ENCODE measurements around the gene YOD1.
"Not testable (repeated sequence)": the region's sequence is repeated elsewhere in the genome, so short reads cannot be mapped to it uniquely, and the experiment has no call there.

Gene YOD1

DNA sequence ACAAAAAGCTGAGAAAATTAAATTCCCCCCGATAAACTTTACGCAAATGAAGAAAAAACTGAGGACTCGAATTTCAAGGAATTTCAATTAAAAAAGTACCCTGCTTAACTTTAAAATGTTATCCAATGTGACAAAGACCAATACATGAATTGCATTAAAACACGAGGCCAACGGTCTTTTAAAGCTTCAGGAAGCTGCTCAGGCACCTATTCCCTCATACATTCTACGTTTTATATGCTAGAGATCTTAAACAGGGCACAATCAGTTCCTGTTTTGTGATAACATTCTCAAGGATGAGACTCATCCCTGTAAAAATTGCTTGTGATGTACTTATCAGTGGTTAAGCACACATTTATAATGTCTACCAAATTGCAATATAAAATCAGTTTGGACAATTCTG, 3.0 kb downstream of the YOD1 start:
- TF ChIP-seq, protein P1, sequence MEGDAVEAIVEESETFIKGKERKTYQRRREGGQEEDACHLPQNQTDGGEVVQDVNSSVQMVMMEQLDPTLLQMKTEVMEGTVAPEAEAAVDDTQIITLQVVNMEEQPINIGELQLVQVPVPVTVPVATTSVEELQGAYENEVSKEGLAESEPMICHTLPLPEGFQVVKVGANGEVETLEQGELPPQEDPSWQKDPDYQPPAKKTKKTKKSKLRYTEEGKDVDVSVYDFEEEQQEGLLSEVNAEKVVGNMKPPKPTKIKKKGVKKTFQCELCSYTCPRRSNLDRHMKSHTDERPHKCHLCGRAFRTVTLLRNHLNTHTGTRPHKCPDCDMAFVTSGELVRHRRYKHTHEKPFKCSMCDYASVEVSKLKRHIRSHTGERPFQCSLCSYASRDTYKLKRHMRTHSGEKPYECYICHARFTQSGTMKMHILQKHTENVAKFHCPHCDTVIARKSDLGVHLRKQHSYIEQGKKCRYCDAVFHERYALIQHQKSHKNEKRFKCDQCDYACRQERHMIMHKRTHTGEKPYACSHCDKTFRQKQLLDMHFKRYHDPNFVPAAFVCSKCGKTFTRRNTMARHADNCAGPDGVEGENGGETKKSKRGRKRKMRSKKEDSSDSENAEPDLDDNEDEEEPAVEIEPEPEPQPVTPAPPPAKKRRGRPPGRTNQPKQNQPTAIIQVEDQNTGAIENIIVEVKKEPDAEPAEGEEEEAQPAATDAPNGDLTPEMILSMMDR (conservative IDR thresholded peaks at IDR 0.05), result no peak
- peak overlapping the region; percentile 95 for H3K27ac ChIP-seq

DNA sequence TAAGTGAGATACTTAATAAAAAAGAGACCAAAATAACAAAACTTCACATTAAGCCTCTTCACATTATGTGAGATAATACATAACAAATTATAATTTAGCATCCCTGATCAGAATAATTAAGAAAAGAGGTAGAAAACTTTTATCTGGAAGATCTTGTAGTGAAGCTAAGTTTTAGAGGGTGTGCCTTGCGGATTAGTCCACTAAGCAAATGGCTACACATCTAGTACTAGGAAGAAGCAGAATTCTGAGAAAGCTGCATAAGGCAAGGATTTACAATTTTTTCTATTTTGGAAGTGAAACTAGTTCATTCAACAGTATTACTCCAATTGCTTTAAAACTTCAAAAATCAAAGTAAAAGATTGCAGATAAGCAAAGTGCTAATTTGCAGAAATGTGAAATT, 3.5 kb downstream of the YOD1 start:
- TF ChIP-seq, protein P1 (conservative IDR thresholded peaks at IDR 0.05), result no peak
- peak overlapping the region; percentile 95 for H3K27ac ChIP-seq

DNA sequence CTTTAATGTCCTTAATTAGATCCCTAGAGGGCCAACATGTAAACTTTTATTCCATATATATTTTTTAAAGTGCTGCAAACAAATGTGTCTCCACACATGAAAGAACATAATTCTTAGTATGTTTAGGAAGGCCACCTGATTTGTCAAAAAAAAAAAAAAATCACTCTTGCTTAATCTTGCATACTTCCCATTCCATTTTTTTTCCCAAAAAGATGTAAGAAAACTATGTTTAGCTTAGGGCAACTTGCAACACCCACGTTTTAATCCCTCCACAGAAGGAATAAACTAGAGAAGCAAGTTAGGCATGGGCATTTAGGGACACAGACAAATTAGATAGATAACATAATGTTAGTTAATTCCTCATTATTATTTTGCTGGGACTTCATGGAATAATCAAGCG, 5.6 kb downstream of the YOD1 start:
- peak overlapping the region; percentile 95; the same call in 1 of the 2 replicates for H3K27ac ChIP-seq
- TF ChIP-seq, protein P1 (conservative IDR thresholded peaks at IDR 0.05), result no peak

DNA sequence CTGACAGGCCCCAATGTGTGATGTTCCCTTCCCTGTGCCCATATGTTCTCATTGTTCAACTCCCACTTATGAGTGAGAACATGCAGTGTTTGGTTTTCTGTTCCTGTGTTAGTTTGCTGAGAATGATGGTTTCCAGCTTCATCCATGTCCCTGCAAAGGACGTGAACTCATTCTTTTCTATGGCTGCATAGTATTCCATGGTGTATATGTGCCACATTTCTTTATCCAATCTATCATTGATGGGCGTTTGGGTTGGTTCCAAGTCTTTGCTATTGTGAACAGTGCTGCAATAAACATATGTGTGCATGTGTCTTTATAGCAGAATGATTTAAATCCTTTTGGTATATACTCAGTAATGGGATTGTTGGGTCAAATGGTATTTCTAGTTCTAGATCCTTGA, 9.6 kb downstream of the YOD1 start:
- not testable (repeated sequence) for H3K27ac ChIP-seq

DNA sequence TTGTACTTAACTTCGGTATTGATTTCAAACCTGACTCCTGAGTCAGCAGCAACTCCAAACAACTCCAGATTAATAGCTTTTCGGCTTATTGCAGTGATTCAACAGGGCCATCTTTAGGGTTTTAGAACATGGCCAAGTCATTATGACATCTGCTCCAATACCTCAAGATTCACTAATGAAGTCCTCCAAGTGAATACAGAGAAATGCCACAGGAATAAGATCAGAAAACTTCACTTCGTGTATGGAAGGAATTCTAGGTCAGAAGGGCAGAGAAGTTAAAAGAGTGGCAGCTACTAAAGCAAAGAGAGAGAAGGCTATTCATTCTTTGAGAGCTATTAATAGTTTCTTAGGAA, 10.9 kb downstream of the YOD1 start:
- TF ChIP-seq, protein P1 (conservative IDR thresholded peaks at IDR 0.05), result no peak
- H3K27ac ChIP-seq, result no peak overlapping the region

DNA sequence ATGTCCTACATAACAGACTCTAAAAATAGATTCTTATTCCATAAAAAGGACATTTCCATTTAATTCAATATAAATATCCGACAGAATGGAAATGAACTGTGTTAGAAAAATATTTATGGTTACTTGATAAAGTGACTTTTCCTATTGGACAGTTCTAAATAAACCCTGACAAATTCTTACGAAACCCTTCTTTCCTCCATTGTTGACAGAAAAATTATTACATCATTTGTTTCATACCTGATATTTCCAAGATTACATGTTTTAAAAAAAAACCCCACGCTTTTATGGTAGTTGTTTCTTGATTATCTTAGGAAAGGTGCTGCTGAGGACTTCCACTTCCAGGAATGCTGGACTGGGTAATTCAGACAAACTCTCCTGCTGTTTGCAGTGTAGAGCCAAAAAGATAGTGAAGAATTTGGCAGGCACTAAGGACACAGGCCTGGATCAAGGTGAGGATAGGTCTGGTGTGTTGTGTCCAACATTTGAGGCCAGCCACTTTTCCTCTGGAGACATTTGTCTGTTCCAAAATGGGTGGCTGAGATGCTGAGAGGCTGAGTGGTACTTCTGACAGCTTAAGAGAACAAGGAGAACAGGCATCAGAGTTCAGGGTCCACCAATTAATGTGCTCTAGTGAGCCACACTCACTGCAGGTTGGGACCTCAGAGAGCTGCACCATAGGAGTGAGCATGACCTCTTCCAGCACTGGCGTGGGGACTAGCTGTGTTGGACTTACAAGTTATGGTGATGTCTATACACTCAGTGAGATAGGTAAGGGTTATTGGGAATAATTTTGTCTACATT, 11.4 kb downstream of the YOD1 start:
- no peak overlapping the region for H3K27ac ChIP-seq
- TF ChIP-seq, protein P1 (conservative IDR thresholded peaks at IDR 0.05), result no peak

DNA sequence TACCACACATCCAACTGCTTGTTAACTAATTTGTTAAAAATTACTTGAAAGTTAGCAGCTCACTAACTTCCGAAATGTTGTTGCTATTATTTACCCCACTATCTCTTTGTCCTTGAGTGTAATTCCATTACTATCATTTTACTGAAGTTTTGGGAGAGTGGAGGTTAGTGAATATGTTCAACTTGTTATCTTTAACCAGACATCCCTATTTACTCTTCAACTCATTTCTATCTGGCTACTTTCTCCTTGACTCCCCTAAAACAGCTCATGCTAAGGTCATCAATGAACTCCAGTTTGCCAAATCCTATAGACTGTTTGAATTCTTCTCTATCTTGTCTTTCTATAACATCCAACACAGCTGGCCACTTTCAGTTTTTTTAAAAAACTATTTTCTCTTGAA, 14.1 kb downstream of the YOD1 start:
- no peak overlapping the region for H3K27ac ChIP-seq
- TF ChIP-seq, protein P1 (conservative IDR thresholded peaks at IDR 0.05), result no peak

DNA sequence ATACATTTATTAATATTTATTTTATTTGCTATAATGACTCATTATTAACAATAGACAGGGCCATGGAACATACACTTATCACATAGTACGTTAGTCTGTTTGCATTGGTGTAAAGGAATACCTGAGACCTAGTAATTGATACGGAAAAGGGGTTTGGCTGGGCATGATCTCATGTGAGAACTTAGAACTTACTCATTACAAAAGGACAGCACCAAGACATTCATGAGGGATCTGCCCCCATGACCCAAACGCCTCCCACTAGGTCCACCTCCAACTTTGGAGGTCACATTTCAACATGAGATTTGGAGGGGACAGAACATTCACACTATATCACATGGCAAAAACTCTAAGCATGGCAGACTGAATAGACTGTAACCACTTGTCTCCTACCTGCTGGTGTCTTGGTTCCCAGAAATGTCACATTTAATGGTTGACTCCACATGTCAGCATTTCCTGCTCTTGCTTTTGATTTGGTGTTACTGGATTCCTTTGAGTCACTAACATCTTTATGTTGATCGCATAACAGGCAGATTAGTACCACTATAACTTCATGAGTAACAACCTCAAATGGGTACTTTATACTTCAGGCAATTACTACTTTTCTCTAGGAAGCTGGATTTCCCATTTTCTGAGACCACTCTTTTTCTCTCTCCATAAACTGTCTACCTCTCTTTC, 15.0 kb downstream of the YOD1 start:
- TF ChIP-seq, protein P1 (conservative IDR thresholded peaks at IDR 0.05), result no peak

More for the DNA sequence above, 15.0 kb downstream of the YOD1 start:
- no peak overlapping the region for H3K27ac ChIP-seq
